ENCODE data around the gene ENAH. TPM values are rescaled to one million over a fixed set of nuclear protein-coding genes. Genes with fewer than 3 reads are reported as not detected.

ENAH gene
- polyA plus RNA-seq, 1 donor: 121 TPM

GRCh38 chr1:225603538-225604354, 49.2 kb downstream of the ENAH start:
- DNase-seq: no peak

DNA sequence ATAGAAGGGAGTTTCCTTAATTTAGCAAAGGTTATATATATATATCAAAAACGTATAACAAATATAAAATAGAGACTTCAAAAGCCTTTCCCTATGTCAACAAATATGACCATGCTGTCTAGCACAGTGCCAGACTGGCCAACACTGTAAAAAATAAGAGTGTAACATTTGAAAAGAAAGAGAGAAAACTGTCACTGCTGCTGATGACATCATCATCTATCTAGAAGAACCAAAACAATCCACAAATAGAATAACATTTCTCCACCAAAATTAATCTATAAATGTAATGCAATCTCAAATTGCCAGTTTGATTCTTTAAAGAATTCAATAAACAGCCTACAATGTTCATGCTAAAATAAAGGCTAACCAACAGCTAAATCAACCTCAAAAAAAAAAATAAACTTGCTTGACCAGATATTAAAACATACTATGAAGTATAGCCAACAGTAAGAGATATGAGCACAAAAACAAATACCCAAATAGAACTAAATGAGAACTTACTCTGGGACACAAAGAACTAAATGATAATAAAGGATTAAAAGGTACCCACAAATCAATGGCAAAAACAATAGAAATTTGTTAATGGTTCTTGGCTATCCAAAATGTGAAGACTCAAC, 50.2 kb downstream of the ENAH start:
- no peak for DNase-seq

GRCh38 chr1:225601902-225602589, 50.9 kb downstream of the ENAH start:
- no peak for DNase-seq

GRCh38 chr1:225598847-225599246, 54.1 kb downstream of the ENAH start:
- DNase-seq: no peak

DNA sequence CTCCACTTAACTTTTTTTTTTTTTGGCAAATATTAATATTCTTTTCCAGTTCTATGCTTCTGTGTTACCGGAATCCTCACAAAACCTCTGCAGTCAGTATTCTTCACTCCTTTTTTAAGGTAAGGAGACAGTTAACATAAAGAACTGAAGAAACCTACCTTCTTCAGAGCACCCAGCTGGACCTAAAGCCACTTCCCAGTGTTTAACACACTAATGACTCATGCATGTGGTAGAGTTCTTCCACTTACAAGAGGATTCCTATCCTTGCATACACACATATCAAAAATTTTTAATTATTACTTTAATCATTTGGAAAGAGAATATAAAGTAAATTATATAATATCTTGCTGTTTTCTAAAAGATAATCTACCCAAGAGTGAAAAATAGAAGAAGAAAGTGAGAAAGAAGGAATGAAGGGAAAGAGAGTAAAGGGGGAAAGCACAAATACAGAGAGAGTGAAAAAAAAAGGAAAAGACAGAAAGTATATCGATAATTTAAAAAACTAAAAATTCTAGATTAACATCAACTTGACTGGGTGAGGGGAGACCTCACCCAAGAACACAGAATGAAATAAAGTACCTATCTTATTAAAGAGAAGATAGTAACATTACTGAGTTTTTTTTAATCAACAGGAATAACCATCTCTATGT, 54.9 kb downstream of the ENAH start:
- no peak for DNase-seq

- DNase-seq: no peak
Observed at GRCh38 chr1:225596736-225597135, 56.2 kb downstream of the ENAH start.

DNA sequence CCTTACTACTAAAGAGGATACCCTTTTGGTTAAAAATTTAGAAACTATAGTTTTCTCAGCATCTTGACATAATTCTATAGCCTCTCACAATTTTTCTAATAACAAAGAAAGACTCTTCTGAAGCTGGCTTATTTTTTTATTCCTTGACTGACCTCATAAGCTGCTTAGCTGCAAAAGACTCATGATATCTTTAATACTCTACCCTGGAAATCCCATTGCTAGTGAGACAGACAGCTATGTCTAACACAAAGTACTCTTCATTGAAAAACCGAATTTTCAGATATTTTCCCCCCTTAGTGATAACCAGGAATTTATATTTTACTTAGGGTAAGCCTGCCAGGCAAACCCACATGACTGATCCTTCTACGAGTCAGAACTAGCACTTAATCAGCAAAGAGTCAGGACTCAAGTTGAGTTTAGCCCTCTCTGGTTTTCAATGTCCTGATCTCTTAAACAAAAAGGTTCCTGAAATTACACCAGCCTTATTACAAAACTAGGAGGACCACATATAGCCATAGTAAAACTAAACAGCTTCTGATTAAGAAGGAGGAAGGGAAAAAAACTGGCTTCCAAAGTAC, 56.9 kb downstream of the ENAH start:
- DNase-seq: no peak

DNA sequence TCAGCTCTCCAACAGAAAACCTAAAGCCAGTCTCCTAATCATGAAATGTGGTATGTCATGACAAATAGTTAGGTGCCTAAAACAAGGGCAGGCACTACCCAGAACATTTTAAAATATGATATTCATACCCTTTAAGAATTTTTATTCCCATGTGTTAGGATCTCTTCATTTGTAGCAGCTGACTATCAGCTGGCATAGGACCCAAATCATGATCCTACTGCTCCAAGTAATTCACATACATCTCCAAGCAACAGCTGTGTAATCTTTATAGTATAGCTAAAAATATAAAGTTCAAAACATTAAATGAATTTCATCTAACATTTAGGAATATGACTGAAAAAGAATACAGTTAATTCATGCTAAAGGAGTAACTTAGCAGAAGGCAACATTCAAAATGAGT, 57.5 kb downstream of the ENAH start:
- no peak for DNase-seq

DNA sequence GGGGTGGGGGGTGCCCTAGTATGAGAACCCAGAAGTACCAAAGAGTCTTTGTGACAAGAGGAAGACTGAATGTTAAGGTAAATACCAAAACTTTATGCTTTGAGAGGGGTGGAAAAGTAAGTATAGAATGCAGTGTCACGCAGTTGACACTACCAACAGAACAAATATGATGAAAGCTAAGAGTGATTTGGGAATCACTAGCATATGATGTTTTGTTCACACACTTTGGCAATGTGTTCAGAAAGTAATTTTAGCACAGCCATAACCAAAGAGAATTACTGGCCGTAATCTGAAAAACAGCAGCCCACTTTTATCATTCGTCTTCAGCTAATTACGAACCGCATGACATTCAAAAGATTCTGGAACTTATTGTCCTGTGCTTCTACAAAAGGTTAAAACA, 59.5 kb downstream of the ENAH start:
- DNase-seq: no peak

DNA sequence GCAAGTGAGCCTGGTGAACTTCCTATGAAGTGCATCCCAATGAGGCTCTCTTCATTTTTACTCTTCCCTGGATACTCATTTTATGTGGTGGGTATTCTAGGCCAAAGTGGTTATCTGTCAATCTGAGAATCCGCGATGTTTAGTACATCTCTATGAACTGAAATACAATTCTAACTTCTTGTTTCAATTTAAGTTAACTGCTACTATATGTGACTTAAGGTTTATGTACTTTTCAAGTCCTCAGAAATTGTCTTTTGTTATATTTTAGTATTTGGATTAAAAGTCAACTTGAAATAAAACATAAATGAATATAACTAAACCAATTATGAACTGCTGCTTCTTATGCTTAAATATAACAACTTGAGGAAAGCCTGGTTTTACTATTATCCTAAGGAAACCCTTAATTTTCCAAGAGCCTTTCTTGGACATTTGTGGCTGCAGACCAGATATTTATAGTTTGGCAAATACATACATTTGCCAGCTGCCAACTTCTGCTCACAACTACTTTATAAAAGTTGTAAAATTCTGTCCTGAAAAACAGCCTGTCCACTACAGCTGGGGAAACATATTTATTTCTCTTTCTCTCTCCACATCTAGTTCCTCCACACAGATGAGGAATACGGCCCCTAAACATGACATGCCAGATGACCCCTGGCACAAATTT, 60.4 kb downstream of the ENAH start:
- DNase-seq: no peak

DNA sequence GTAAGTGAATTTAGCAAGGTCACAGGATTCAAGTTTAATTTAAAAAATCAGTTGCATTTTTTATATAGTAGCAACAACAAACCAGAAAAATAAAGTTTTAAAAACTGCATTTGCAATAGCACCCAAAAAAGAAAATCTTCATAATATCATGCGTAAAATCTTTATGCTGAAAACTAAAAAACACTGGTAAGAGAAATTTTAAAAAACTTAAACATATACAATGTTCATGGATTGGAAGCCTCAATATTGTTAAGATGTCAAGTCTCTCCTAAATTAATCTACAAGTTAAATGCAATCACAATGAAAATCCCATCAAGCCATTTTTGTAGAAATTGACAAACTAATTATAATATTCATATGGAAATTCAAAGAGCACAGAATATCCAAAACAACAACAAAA, 65.6 kb downstream of the ENAH start:
- no peak for DNase-seq

DNA sequence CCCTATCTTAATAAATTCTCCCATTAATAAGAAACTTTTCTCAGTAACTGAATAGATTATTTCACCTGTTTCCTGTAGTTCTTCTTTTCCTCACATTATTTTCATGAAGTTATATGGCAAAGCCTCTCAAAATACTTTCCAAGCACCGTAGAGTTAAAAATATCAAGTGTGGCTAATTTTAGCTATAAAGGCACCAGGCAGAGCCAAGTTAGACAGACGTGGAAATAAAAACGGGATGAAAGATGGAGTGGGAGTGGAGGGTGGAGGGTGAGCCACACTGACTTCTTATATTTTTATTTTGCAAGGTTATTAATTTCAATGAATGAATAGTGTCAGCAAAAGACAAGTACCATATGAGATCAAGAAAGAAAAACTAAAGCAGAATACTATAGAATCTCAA, 71.7 kb downstream of the ENAH start:
- no peak for DNase-seq

- peak; percentile 28 for DNase-seq
Observed at GRCh38 chr1:225580238-225581099, 72.5 kb downstream of the ENAH start.

- DNase-seq: no peak
Observed at GRCh38 chr1:225578251-225578977, 74.5 kb downstream of the ENAH start.

GRCh38 chr1:225577241-225577640, 75.7 kb downstream of the ENAH start:
- DNase-seq: no peak

DNA sequence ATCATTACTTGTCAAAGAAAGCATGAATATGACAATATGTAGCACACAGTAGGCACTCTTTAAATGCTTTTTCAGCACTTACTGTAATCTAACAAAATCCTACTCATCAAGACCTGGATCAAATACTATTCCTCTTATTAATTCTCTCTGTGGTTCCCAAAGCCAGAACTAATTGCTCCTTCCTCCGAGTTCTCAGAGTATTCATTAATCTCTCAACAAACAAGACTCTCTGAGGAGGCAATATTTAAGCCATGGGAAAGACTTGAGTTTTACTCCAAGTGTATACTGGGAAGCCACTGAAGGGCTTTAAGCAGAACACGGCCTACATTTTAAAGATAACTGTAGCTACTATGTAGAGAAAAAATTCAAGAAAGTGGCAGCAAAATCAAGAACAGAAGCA, 79.7 kb downstream of the ENAH start:
- no peak for DNase-seq

GRCh38 chr1:225572422-225572821, 80.5 kb downstream of the ENAH start:
- DNase-seq: no peak

- no peak for DNase-seq
Observed at GRCh38 chr1:225567789-225568188, 85.1 kb downstream of the ENAH start.

GRCh38 chr1:225565847-225566246, 87.1 kb downstream of the ENAH start:
- DNase-seq: no peak

DNA sequence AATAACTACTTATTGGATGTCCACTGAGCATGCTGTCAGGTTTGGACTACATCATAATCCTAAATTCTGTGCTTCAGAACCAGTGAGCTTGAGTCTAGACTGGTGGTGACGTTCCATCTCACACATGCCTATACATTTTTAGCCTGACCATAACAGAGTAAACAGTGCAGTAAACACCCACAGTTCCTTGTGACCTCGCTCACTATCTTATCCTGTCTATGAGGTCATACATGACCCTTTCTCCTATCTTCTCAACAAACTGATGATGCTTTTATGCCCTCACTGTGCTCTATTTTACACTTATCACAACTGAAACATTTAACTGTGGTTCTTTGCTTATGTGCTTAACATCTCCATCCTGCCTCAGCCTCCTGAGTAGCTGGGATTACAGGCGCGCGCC, 91.2 kb downstream of the ENAH start:
- DNase-seq: no peak

All from left kidney (tissue), 2 donors.